DMS114 treated with DMSO at 0.1 percent for 48 hours (cell line): ENCODE results near the gene C8A.

Experiments
- DNase-seq: peaks from one replicate; lab custom pipeline; 2025; ENCODE audit not compliant: unreplicated experiment; lab: John Stamatoyannopoulos, UW

Gene C8A

GRCh38 chr1:56965191-56965590 is 110.6 kb downstream of the C8A start:
- no peak for DNase-seq

- DNase-seq = no peak
These were observed 111.5 kb downstream of the C8A start, which contains the start of gene C8B for GRCh38 chr1:56965916-56966697. C8B (minus strand) TSS chr1:56966015; CDS start chr1:56965948, 67 bp downstream.

GRCh38 chr1:56966698-56966999 is 112.1 kb downstream of the C8A start:
- DNase-seq = no peak

- no peak for DNase-seq
These were observed 112.8 kb downstream of the C8A start for GRCh38 chr1:56967355-56967754.
